ENCODE measurements around the gene LMO4.

DNA sequence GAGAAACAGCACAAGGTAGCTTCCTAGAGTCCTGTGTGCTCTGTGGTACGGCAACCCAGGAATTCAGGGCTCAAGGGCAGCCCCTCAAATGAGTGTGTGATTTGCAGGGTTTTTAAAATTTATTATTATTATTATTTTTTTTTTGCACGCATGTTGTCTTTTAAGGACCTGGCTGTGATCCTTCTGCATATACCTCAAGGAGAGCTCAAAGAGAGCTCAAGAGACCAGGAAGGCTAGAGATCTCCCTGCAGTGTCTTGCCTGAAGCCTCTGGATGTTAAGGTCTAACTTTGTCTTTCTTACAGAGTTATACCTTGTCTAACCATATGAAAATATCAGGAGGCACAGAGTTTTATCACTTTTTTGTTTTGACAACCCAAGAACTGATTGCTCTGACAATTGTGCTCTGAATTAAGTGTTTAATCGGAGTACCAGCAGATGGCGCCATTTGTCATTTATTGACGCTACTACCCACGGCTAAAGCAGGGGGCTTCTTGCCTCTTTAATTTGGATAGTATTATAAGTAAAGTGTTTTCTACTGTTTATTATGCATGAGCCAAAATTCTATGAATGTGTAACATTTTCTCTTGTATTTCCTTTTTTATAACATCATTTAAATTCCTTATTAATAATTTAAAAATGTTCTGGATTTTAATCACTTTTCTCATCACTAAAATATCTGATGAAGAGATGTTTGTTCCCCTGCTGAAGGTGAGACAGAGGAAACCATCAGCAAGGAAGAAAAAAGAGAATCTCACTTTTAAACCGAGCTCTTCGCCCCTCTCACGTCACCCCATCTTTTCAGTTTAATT, 35.8 kb upstream of the LMO4 start:
- TF ChIP-seq ZFX (IDR thresholded peaks at IDR 0.05) (no peak), POLR2A (IDR thresholded peaks at IDR 0.05; ENCODE audit: borderline replicate concordance, extremely low read depth, insufficient read depth, insufficient read length) (no peak), ZNF274 (IDR thresholded peaks at IDR 0.05; ENCODE audit: low read depth, low read length) (no peak), RAD21 (IDR thresholded peaks at IDR 0.05; ENCODE audit: low read depth) (peak; percentile 84), ATF3 (IDR thresholded peaks at IDR 0.05) (no peak), CTCF (IDR thresholded peaks at IDR 0.05 in 2 of 3, conservative IDR thresholded peaks at IDR 0.05 in 1 of 3; ENCODE audit: borderline replicate concordance in 1 of 3, insufficient read depth in 1 of 3, low read depth in 2 of 3, low read length in 2 of 3) (peak; percentile 61 to 86 (median 65); a peak in 5 of 6 replicates), POLR2AphosphoS5 (IDR thresholded peaks at IDR 0.05; ENCODE audit: low read depth, low read length) (no peak)
